Measurements from ENCODE around the gene STIM2. TPM values are rescaled to one million over a fixed set of nuclear protein-coding genes. Genes with fewer than 3 reads are reported as not detected.

Gene STIM2
- total and polyA plus RNA-seq, 2 of the 4 experiments (the other 2 are of a cell fraction) = 16.1 to 27.6 TPM

GRCh38 chr4:26884486-26884988 is 23.9 kb downstream of the STIM2 start:
- H3K9me3 ChIP-seq (ENCODE audit: control insufficient read depth, insufficient read depth, low read length) = no peaks in the 10 kb centered on the region
- H2AK5ac ChIP-seq (ENCODE audit: low read depth, low read length) = no peak overlapping the region
- no peak overlapping the region for H3K9ac ChIP-seq (ENCODE audit: low read depth, low read length)
- no peaks in the 10 kb centered on the region for H3K27me3 ChIP-seq (ENCODE audit: control insufficient read depth, insufficient read depth, low read length)
- H2BK5ac ChIP-seq (ENCODE audit: low read depth, low read length, poor library complexity, severe bottlenecking) = no peak overlapping the region
- CTCF ChIA-PET = no interaction called here
- no peak overlapping the region for H4K8ac ChIP-seq (ENCODE audit: low read depth in 2 of 2, low read length in 2 of 2)
- H3K4ac ChIP-seq (ENCODE audit: low read depth, low read length) = no peak overlapping the region
- H3K18ac ChIP-seq (ENCODE audit: low read depth, low read length) = no peak overlapping the region
- no peak overlapping the region for H2BK20ac ChIP-seq (ENCODE audit: low read depth, low read length)
- H3K23ac ChIP-seq (ENCODE audit: low read depth, low read length) = no peak overlapping the region
- TF ChIP-seq MAZ (IDR thresholded peaks at IDR 0.05; ENCODE audit: borderline replicate concordance, low read depth, low read length) (no peak), MXI1 (IDR thresholded peaks at IDR 0.05; ENCODE audit: borderline replicate concordance, low read depth, low read length) (no peak), USF2 (IDR thresholded peaks at IDR 0.05; ENCODE audit: low read depth, low read length) (no peak), MAFK (IDR thresholded peaks at IDR 0.05; ENCODE audit: low read depth, low read length) (no peak), RAD21 (IDR thresholded peaks at IDR 0.05; ENCODE audit: low read length) (no peak), BHLHE40 (IDR thresholded peaks at IDR 0.05; ENCODE audit: low read depth, low read length) (no peak), NFE2L2 (IDR thresholded peaks at IDR 0.05; ENCODE audit: low read depth, low read length) (no peak), CHD1 (IDR thresholded peaks at IDR 0.05; ENCODE audit: low read depth, low read length) (no peak), RFX5 (IDR thresholded peaks at IDR 0.05; ENCODE audit: low read depth, low read length) (no peak), FOS (IDR thresholded peaks at IDR 0.05; ENCODE audit: low read depth, low read length) (no peak), CEBPB (IDR thresholded peaks at IDR 0.05; ENCODE audit: low read depth, low read length) (no peak), SMC3 (IDR thresholded peaks at IDR 0.05; ENCODE audit: low read depth, low read length) (no peak), POLR2A (IDR thresholded peaks at IDR 0.05; ENCODE audit: low read depth, low read length) (no peak)
- TF ChIP-seq, protein P1, sequence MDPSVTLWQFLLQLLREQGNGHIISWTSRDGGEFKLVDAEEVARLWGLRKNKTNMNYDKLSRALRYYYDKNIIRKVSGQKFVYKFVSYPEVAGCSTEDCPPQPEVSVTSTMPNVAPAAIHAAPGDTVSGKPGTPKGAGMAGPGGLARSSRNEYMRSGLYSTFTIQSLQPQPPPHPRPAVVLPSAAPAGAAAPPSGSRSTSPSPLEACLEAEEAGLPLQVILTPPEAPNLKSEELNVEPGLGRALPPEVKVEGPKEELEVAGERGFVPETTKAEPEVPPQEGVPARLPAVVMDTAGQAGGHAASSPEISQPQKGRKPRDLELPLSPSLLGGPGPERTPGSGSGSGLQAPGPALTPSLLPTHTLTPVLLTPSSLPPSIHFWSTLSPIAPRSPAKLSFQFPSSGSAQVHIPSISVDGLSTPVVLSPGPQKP (IDR thresholded peaks at IDR 0.05; ENCODE audit: borderline replicate concordance, low read depth, low read length) = no peak
- TF ChIP-seq, protein P2, sequence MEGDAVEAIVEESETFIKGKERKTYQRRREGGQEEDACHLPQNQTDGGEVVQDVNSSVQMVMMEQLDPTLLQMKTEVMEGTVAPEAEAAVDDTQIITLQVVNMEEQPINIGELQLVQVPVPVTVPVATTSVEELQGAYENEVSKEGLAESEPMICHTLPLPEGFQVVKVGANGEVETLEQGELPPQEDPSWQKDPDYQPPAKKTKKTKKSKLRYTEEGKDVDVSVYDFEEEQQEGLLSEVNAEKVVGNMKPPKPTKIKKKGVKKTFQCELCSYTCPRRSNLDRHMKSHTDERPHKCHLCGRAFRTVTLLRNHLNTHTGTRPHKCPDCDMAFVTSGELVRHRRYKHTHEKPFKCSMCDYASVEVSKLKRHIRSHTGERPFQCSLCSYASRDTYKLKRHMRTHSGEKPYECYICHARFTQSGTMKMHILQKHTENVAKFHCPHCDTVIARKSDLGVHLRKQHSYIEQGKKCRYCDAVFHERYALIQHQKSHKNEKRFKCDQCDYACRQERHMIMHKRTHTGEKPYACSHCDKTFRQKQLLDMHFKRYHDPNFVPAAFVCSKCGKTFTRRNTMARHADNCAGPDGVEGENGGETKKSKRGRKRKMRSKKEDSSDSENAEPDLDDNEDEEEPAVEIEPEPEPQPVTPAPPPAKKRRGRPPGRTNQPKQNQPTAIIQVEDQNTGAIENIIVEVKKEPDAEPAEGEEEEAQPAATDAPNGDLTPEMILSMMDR (conservative IDR thresholded peaks at IDR 0.05; ENCODE audit: low read depth, low read length) = no peak
- no peak overlapping the region for H3K4me2 ChIP-seq (ENCODE audit: low read depth, low read length)
- BruUV-seq (replicated peaks) = no TSS peak
- no peak for ATAC-seq (ENCODE audit: low read depth)
- no peak overlapping the region for H3K14ac ChIP-seq (replicated peaks; ENCODE audit: low read depth, low read length)
- in situ Hi-C loops (cut with MboI; ENCODE audit: low sequenced_read_pairs) = no loop called here
- no peak overlapping the region for H3K56ac ChIP-seq (ENCODE audit: extremely low read depth, insufficient read depth, low read length)
- H3K79me1 ChIP-seq (ENCODE audit: low read depth in 1 of 2, low read length in 2 of 2) = peaks cover 24 to 30% of the 10 kb centered on the region in 2 experiments
- dilution Hi-C loops (cut with HindIII; ENCODE audit: low sequenced_read_pairs, unreplicated experiment) = no loop called here
- no peak overlapping the region for H2AFZ ChIP-seq (replicated peaks; ENCODE audit: low read length, poor library complexity)
- no peaks in the 10 kb centered on the region for H3K36me3 ChIP-seq (ENCODE audit: control insufficient read depth, insufficient read depth, low read length)
- POLR2A ChIA-PET (ENCODE audit: unreplicated experiment) = no interaction called here
- DNase-seq = no peak
- no peaks in the 10 kb centered on the region for H3K9me1 ChIP-seq (ENCODE audit: insufficient read depth, low read length)
- H2BK120ac ChIP-seq (ENCODE audit: low read depth, low read length) = no peak overlapping the region
- WGBS, 2 experiments (ENCODE audit: extremely low coverage in 2 of 2, insufficient read length in 1 of 2) = no CpG with 5 or more reads among the region's 5 CpGs
- H2AK9ac ChIP-seq (replicated peaks; ENCODE audit: low read depth, low read length, poor library complexity) = no peak overlapping the region
- no peak overlapping the region for H3K4me3 ChIP-seq (ENCODE audit: insufficient read depth, low read depth, low read length)
- H3K4me1 ChIP-seq (ENCODE audit: control insufficient read depth, insufficient read depth, low read length) = no peaks in the 10 kb centered on the region
- no peak overlapping the region for H4K91ac ChIP-seq (ENCODE audit: insufficient read depth, low read depth, low read length)
- intact Hi-C loops (cut with micrococcal nuclease) = no loop called here
- no peak overlapping the region for H2BK15ac ChIP-seq (ENCODE audit: low read depth, low read length)
- H4K5ac ChIP-seq (ENCODE audit: low read depth, low read length) = no peak overlapping the region
- no peak overlapping the region for H3K27ac ChIP-seq (ENCODE audit: insufficient read depth, low read length)
- no peaks in the 10 kb centered on the region; the same call in 1 of the 2 replicates for H4K20me1 ChIP-seq (ENCODE audit: insufficient read depth, low read length)
